Ovary (tissue), 10 donors: ENCODE data around the gene CRHR1. TPM values are rescaled to one million over a fixed set of nuclear protein-coding genes. Genes with fewer than 3 reads are reported as not detected.

Experiments
- DNase-seq, 5 donors: peaks; one replicate each; pipeline ENCODE4 v3.0.0-alpha.2; 2019 to 2020
- H3K27ac ChIP-seq, 2 donors: fragments of 200-600 bp; one replicate each; pipeline versions ENCODE4 v1.5.1 to v1.8.0; 2019 to 2022
- H3K27me3 ChIP-seq: fragments of 200-600 bp; one replicate; pipeline ENCODE4 v1.8.0; 2022
- H3K36me3 ChIP-seq: fragments of 200-600 bp; sonication (generic); one replicate; pipeline ENCODE4 v1.5.1; 2019
- H3K4me1 ChIP-seq: one replicate; pipeline ENCODE4 v1.8.1; 2013; ENCODE audit warnings: mild to moderate bottlenecking, moderate library complexity; ENCODE audit not compliant: insufficient read depth
- H3K4me3 ChIP-seq: fragments of 200-600 bp; sonication (generic); one replicate; pipeline ENCODE4 v1.5.1; 2017
- H3K9me3 ChIP-seq, 2 donors: fragments of 200-600 bp in 1 of 2; sonication (generic) in 1 of 2; one replicate each; pipeline versions ENCODE4 v1.5.1 to v1.8.1; 2013 to 2019; ENCODE audit warnings: mild to moderate bottlenecking in 1 of 2, moderate library complexity in 1 of 2
- EP300 ChIP-seq: sonication (generic); formaldehyde crosslinking; IDR thresholded peaks from one replicate; pipeline ENCODE4 v1.6.1; 2017; ENCODE audit warnings: antibody characterized with exemption
- POLR2A ChIP-seq: fragments of 450-650 bp; IDR thresholded peaks from one replicate; pipeline ENCODE4 v1.6.1; 2017; ENCODE audit warnings: antibody characterized with exemption, mild to moderate bottlenecking, moderate library complexity
- WGBS, 3 donors: extraction: QIAGEN DNeasy Blood & Tissue Kit in 1 of 3; methylation state at CpG; one replicate each; pipeline versions ENCODE4 v1.1.5 to v1.1.7; 2013 to 2017; 5-methylcytosine and 5-hydroxymethylcytosine counted together
- intact Hi-C, 4 donors: fragments of 100-400 bp; cut with DNase I; formaldehyde crosslinking; loops; one replicate each; pipeline versions ENCODE4 v1.11.0 to v1.15.1; 2022 to 2023
- long read RNA-seq, 3 donors: library from polyadenylated mRNA in 2 of 3; unstranded in 2 of 3; transcript quantifications; one replicate each; pipeline ENCODE4 v2.0.0 and lab custom pipeline, GENCODE V29; 2021 to 2026
- polyA plus RNA-seq, 2 donors: library from polyadenylated mRNA; stranded (reverse); fragments of 200-250 nt in 1 of 2; fragments of 350-450 nt in 1 of 2; fragmentation: Illumina TruSeq in 1 of 2; extraction: RNeasy Lipid Tissue Mini Kit (QIAGEN cat#74804) in 1 of 2; gene quantifications; one replicate each; pipeline ENCODE4 v1.2.3, GENCODE V29; 2013 to 2014
- total RNA-seq, 7 donors: library from RNA; depleted of rRNA in 2 of 7; stranded (reverse); fragments of >200 nt in 2 of 7; fragmentation: NEBNext Ultra II Directional in 3 of 7; extraction: Animal tissue kit (Norgen Biotek cat#: 25700) in 3 of 7; gene quantifications; one replicate each; pipeline versions ENCODE4 v1.1.0 to v1.2.4, GENCODE V29; 2016 to 2023
- TF ChIP-seq, protein P1 (sequence below), 3 donors: fragments of 450-650 bp in 2 of 3; fragments of 200-600 bp in 1 of 3; IDR thresholded peaks; one replicate each; pipeline versions ENCODE4 v1.5.1 to v1.8.0; 2016 to 2022; ENCODE audit warnings: antibody characterized with exemption in 3 of 3, mild to moderate bottlenecking in 1 of 3
- donor health status: DM: no; HTN: no; CAD: no; lungs with moderate emphysema.
- donor health status: DM: no; HTN: no; CAD: no.
- donor health status: Bipolar disorder and iron deficiency.
- donor health status: DM: yes; HTN: yes; CAD: no.
- donor health status: DM: no; HTN: no; CAD: no.
- donor health status: DM: yes; HTN: yes; CAD: no.

Gene CRHR1
- total RNA-seq = 1 to 10 TPM in 2 of 7 donors, under 1 TPM in 3, not detected in 2; 0.32 to 1.4 (median 0.89) TPM
- polyA plus RNA-seq = under 1 TPM; 0.10 to 0.32 TPM
- long read RNA-seq, donor 1 = 0 reads
- long read RNA-seq, donor 2, partial matches to known transcripts = 0 of 2 reads
- long read RNA-seq, donor 2, other reads (novel, unspliced or antisense) = 0 of 2 reads
- long read RNA-seq, donor 3, partial matches to known transcripts = 0 of 3 reads
- long read RNA-seq, donor 3, other reads (novel, unspliced or antisense) = 0 of 3 reads

- intact Hi-C loops = no loop called here
- no peak for DNase-seq
- TF ChIP-seq POLR2A (no peak), EP300 (no peak)
- TF ChIP-seq, protein P1, sequence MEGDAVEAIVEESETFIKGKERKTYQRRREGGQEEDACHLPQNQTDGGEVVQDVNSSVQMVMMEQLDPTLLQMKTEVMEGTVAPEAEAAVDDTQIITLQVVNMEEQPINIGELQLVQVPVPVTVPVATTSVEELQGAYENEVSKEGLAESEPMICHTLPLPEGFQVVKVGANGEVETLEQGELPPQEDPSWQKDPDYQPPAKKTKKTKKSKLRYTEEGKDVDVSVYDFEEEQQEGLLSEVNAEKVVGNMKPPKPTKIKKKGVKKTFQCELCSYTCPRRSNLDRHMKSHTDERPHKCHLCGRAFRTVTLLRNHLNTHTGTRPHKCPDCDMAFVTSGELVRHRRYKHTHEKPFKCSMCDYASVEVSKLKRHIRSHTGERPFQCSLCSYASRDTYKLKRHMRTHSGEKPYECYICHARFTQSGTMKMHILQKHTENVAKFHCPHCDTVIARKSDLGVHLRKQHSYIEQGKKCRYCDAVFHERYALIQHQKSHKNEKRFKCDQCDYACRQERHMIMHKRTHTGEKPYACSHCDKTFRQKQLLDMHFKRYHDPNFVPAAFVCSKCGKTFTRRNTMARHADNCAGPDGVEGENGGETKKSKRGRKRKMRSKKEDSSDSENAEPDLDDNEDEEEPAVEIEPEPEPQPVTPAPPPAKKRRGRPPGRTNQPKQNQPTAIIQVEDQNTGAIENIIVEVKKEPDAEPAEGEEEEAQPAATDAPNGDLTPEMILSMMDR (IDR thresholded peaks at IDR 0.05) = no peak
- Histone ChIP-seq H3K36me3 (no peaks in the 10 kb centered on the region), H3K4me3 (peak within 1 kb of the TSS; percentile 46), H3K27me3 (no peaks in the 10 kb centered on the region), H3K9me3 (no peaks in the 10 kb centered on the region), H3K4me1 (peaks cover 15% of the 10 kb centered on the region), H3K27ac (no peak within 1 kb of the TSS)
- 0% methylated on average over 2 to 56 of the region's 56 CpGs for WGBS, 3 donors
These were observed at the start of gene CRHR1 for GRCh38 chr17:45784293-45784740. Gene CRHR1 (plus strand): TSS chr17:45784320. CDS start chr17:45784545, 225 bp downstream.

- intact Hi-C loops = no loop called here
- Histone ChIP-seq H3K27me3 (no peaks in the 10 kb centered on the region), H3K4me1 (no peaks in the 10 kb centered on the region), H3K4me3 (no peak overlapping the region), H3K36me3 (no peaks in the 10 kb centered on the region), H3K27ac (no peak overlapping the region), H3K9me3 (peaks cover 0 to 3% of the 10 kb centered on the region in 2 donors)
- DNase-seq = no peak
- 68 to 85% (median 82%) methylated on average over 3 of the region's 3 CpGs for WGBS, 3 donors
- TF ChIP-seq, protein P1 (IDR thresholded peaks at IDR 0.05) = no peak
- no peak for TF ChIP-seq POLR2A
- TF ChIP-seq EP300 = no peak
These were observed 49.5 kb upstream of the CRHR1 start for GRCh38 chr17:45734598-45734997.

GRCh38 chr17:45735488-45735887, 48.6 kb upstream of the CRHR1 start:
- no peaks in the 10 kb centered on the region for H3K36me3 ChIP-seq
- TF ChIP-seq POLR2A (no peak), EP300 (no peak)
- TF ChIP-seq, protein P1 (IDR thresholded peaks at IDR 0.05) = no peak
- H3K4me1 ChIP-seq = no peaks in the 10 kb centered on the region
- no peaks in the 10 kb centered on the region for H3K27me3 ChIP-seq
- no peak overlapping the region for H3K4me3 ChIP-seq
- no peak for DNase-seq
- 0% methylated on average over 1 of the region's 1 CpG for WGBS, 3 donors
- peaks cover 0 to 3% of the 10 kb centered on the region in 2 donors for H3K9me3 ChIP-seq
- intact Hi-C loops = no loop called here
- H3K27ac ChIP-seq = no peak overlapping the region

DNA sequence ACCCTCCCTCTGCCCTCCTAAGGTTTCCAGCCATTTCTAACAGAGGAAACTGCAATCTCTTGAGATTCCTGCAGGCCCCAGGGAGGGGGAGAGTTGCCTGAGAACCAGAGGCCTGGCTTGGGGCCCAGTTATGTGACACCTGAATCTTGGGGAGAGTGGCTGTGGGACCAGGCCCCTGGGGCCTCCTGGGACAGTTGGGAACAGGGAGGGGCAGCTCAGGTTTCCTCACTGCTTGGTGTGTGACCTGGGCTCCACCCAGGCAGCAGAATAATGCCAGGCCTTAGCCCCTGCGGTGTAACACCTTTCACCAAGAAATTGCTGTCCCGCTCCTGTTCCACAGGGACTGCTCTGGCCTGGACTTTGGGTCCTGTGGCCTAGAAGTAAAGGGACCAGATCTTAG, 44.3 kb upstream of the CRHR1 start:
- intact Hi-C loops = no loop called here

More for the DNA sequence above, 44.3 kb upstream of the CRHR1 start:
- no peaks in the 10 kb centered on the region for H3K9me3 ChIP-seq
- H3K4me1 ChIP-seq = no peaks in the 10 kb centered on the region
- no peak for DNase-seq
- 90 to 94% (median 91%) methylated on average over 2 of the region's 2 CpGs for WGBS, 3 donors
- H3K4me3 ChIP-seq = no peak overlapping the region
- H3K27me3 ChIP-seq = no peaks in the 10 kb centered on the region
- H3K27ac ChIP-seq = no peak overlapping the region
- no peaks in the 10 kb centered on the region for H3K36me3 ChIP-seq
- no peak for TF ChIP-seq POLR2A
- TF ChIP-seq EP300 = no peak
- TF ChIP-seq, protein P1 (IDR thresholded peaks at IDR 0.05) = no peak
